H1 (cell line): ENCODE data around the gene ZNF385C. TPM values are rescaled to one million over a fixed set of nuclear protein-coding genes. Genes with fewer than 3 reads are reported as not detected.

Source experiments
- CTCF ChIA-PET: fragments of 300-600 bp; sonication (Branson Sonifier 250); formaldehyde crosslinking; loops from one replicate; lab custom pipeline; 2021; ENCODE audit not compliant: partially characterized antibody; lab: Charles Lee
- POLR2A ChIA-PET: fragments of 300-600 bp; sonication (Branson Sonifier 250); formaldehyde crosslinking; loops from one replicate; lab custom pipeline; 2021; ENCODE audit warnings: inconsistent platforms; ENCODE audit not compliant: partially characterized antibody; lab: Charles Lee
- DNase-seq, 2 experiments: peaks; one replicate each; pipeline versions ENCODE4 v3.0.0 to v3.0.0-alpha.2; 2010 to 2022; ENCODE audit warnings: low spot score in 2 of 2, low read depth in 1 of 2, mixed read lengths in 1 of 2
- FAIRE-seq: peaks from 2 replicates; lab custom pipeline; 2011; peaks lifted over from hg19 to GRCh38; lab: Jason Lieb, UNC
- H2AFZ ChIP-seq: 2 replicates; pipeline ENCODE4 v1.8.1; 2012; ENCODE audit warnings: low read length, inconsistent platforms
- H2AK5ac ChIP-seq: 2 replicates; pipeline ENCODE4 v1.6.1; 2013; ENCODE audit warnings: low read depth, low read length
- H2BK120ac ChIP-seq: replicated peaks from 2 replicates; pipeline ENCODE3; 2013; ENCODE audit warnings: low read depth, low read length, inconsistent platforms
- H2BK12ac ChIP-seq: 2 replicates; pipeline ENCODE4 v1.6.1; 2013; ENCODE audit warnings: low read depth, low read length
- H2BK15ac ChIP-seq: 2 replicates; pipeline ENCODE4 v1.6.1; 2013; ENCODE audit warnings: low read length
- H2BK20ac ChIP-seq: 2 replicates; pipeline ENCODE4 v1.6.1; 2013; ENCODE audit warnings: low read length
- H2BK5ac ChIP-seq: 2 replicates; pipeline ENCODE4 v1.6.1; 2013; ENCODE audit warnings: low read depth, low read length
- H3K14ac ChIP-seq: 2 replicates; pipeline ENCODE4 v1.6.1; 2013; ENCODE audit warnings: inconsistent platforms; ENCODE audit not compliant: insufficient read length
- H3K18ac ChIP-seq: 2 replicates; pipeline ENCODE4 v1.6.1; 2013; ENCODE audit warnings: low read length; ENCODE audit errors: extremely low read depth
- H3K23ac ChIP-seq: 2 replicates; pipeline ENCODE4 v1.6.1; 2013; ENCODE audit warnings: inconsistent platforms; ENCODE audit not compliant: insufficient read length
- H3K23me2 ChIP-seq: 2 replicates; pipeline ENCODE4 v1.6.1; 2013; ENCODE audit warnings: low read depth, low read length
- H3K27ac ChIP-seq: 2 replicates; pipeline ENCODE4 v1.6.1; 2011; ENCODE audit warnings: low read depth, low read length, inconsistent platforms
- H3K27me3 ChIP-seq, 4 experiments: replicated peaks in 1 of 4; 1 replicate in 1 of 4; 2 replicates in 3 of 4; pipeline versions ENCODE4 v1.6.1 to v1.8.1; 2011 to 2013; ENCODE audit warnings: low read length in 3 of 4, mild to moderate bottlenecking in 3 of 4, inconsistent platforms in 2 of 4, mixed read lengths in 2 of 4, moderate library complexity in 1 of 4; ENCODE audit not compliant: control insufficient read depth in 3 of 4, insufficient read depth in 3 of 4; ENCODE audit errors: extremely low read depth in 1 of 4
- H3K36me3 ChIP-seq, 4 experiments: 2 replicates each; pipeline versions ENCODE4 v1.6.1 to v1.8.1; 2011 to 2013; ENCODE audit warnings: mild to moderate bottlenecking in 4 of 4, low read length in 3 of 4, moderate library complexity in 2 of 4, control low read depth in 1 of 4, inconsistent platforms in 1 of 4; ENCODE audit not compliant: insufficient read depth in 4 of 4, control insufficient read depth in 2 of 4
- H3K4ac ChIP-seq: replicated peaks from 2 replicates; pipeline ENCODE3; 2013; ENCODE audit warnings: low read length, low read depth, mixed read lengths, inconsistent platforms; ENCODE audit not compliant: insufficient read length
- H3K4me1 ChIP-seq, 4 experiments: replicated peaks in 1 of 4; 1 replicate in 1 of 4; 2 replicates in 3 of 4; pipeline versions ENCODE4 v1.6.1 to v1.8.1; 2011 to 2013; ENCODE audit warnings: low read length in 3 of 4, inconsistent platforms in 2 of 4, mixed read lengths in 1 of 4; ENCODE audit not compliant: insufficient read depth in 4 of 4, control insufficient read depth in 3 of 4
- H3K4me2 ChIP-seq, 2 experiments: 2 replicates each; pipeline versions ENCODE4 v1.6.1 to v1.8.1; 2011 to 2013; ENCODE audit warnings: low read depth in 2 of 2, low read length in 2 of 2, control low read depth in 1 of 2, inconsistent platforms in 1 of 2, mild to moderate bottlenecking in 1 of 2; ENCODE audit not compliant: insufficient read depth in 1 of 2
- H3K4me3 ChIP-seq, 4 experiments: fragments of 200-600, 300-600 bp in 1 of 4; sonication (generic), shearing (Covaris generic), sonication (Bioruptor Twin) in 1 of 4; 2 replicates each; pipeline versions ENCODE4 v1.5.1 to v1.8.1; 2011 to 2016; ENCODE audit warnings: low read length in 4 of 4, low read depth in 3 of 4, control low read depth in 2 of 4, inconsistent platforms in 2 of 4, mild to moderate bottlenecking in 2 of 4, mixed read lengths in 1 of 4, moderate library complexity in 1 of 4; ENCODE audit not compliant: insufficient read depth in 2 of 4; ENCODE audit errors: extremely low read depth in 1 of 4
- H3K56ac ChIP-seq: replicated peaks from 2 replicates; pipeline ENCODE3; 2013; ENCODE audit warnings: low read depth, mild to moderate bottlenecking, mixed read lengths, low read length, inconsistent platforms; ENCODE audit not compliant: insufficient read length
- H3K79me1 ChIP-seq: 2 replicates; pipeline ENCODE4 v1.6.1; 2013; ENCODE audit warnings: low read depth, low read length, control low read depth
- H3K79me2 ChIP-seq, 2 experiments: 2 replicates each; pipeline versions ENCODE4 v1.6.1 to v1.8.1; 2012 to 2013; ENCODE audit warnings: low read length in 2 of 2, mild to moderate bottlenecking in 2 of 2, inconsistent platforms in 1 of 2; ENCODE audit not compliant: insufficient read depth in 2 of 2, control insufficient read depth in 1 of 2
- H3K9ac ChIP-seq, 4 experiments: replicated peaks in 1 of 4; 1 replicate in 1 of 4; 2 replicates in 3 of 4; pipeline versions ENCODE4 v1.6.1 to v1.8.1; 2011 to 2013; ENCODE audit warnings: low read depth in 3 of 4, low read length in 3 of 4, control low read depth in 2 of 4, mild to moderate bottlenecking in 2 of 4, moderate library complexity in 2 of 4, inconsistent platforms in 1 of 4; ENCODE audit errors: extremely low read depth in 1 of 4
- H3K9me3 ChIP-seq, 2 experiments: 2 replicates each; pipeline versions ENCODE4 v1.6.1 to v1.8.1; 2012 to 2013; ENCODE audit warnings: mild to moderate bottlenecking in 2 of 2, moderate library complexity in 2 of 2, control low read depth in 1 of 2, inconsistent platforms in 1 of 2, low read depth in 1 of 2, low read length in 1 of 2, mixed read lengths in 1 of 2; ENCODE audit not compliant: insufficient read depth in 2 of 2
- H4K20me1 ChIP-seq, 2 experiments: replicated peaks in 1 of 2; 2 replicates each; pipeline versions ENCODE3 to v1.8.1; 2011 to 2013; ENCODE audit warnings: inconsistent platforms in 2 of 2, low read length in 2 of 2, mild to moderate bottlenecking in 1 of 2; ENCODE audit not compliant: insufficient read depth in 2 of 2, control insufficient read depth in 1 of 2
- H4K5ac ChIP-seq: 2 replicates; pipeline ENCODE4 v1.6.1; 2013; ENCODE audit warnings: low read length, low read depth, mixed read lengths, inconsistent platforms; ENCODE audit not compliant: insufficient read length
- H4K8ac ChIP-seq: 2 replicates; pipeline ENCODE4 v1.8.0; 2013; ENCODE audit warnings: mild to moderate bottlenecking, moderate library complexity, low read length, inconsistent platforms; ENCODE audit not compliant: insufficient read depth; ENCODE audit errors: extremely low read depth
- H4K91ac ChIP-seq: replicated peaks from 2 replicates; pipeline ENCODE3; 2013; ENCODE audit warnings: low read length, mixed read lengths, inconsistent platforms; ENCODE audit not compliant: insufficient read length
- JUND ChIP-seq: IDR thresholded peaks from 2 replicates; pipeline ENCODE4 v1.6.1; 2011; ENCODE audit warnings: mild to moderate bottlenecking, improper control_type of control experiment, low read length
- MAFK ChIP-seq: IDR thresholded peaks from 2 replicates; pipeline ENCODE4 v1.6.1; 2012; ENCODE audit warnings: low read depth, mild to moderate bottlenecking, improper control_type of control experiment, low read length
- TBP ChIP-seq: IDR thresholded peaks from 2 replicates; pipeline ENCODE4 v1.6.1; 2011; ENCODE audit warnings: low read depth, low read length, improper control_type of control experiment
- WGBS, 2 experiments: shearing (Covaris generic) in 1 of 2; methylation state at CpG; one replicate each; pipeline versions ENCODE4 v1.1.6 to v1.1.7; 2013 to 2015; ENCODE audit warnings: low lambda C conversion rate in 2 of 2, mixed read lengths in 2 of 2, inconsistent platforms in 1 of 2, low coverage in 1 of 2, missing lambda C conversion rate in 1 of 2; ENCODE audit not compliant: insufficient replicate concordance in 2 of 2, insufficient coverage in 1 of 2, insufficient read length in 1 of 2; ENCODE audit errors: extremely low coverage in 1 of 2, missing lambda C conversion rate in 1 of 2; 5-methylcytosine and 5-hydroxymethylcytosine counted together
- polyA plus RNA-seq, 7 experiments: library from polyadenylated mRNA; depleted of rRNA in 3 of 7; stranded (reverse) in 5 of 7; unstranded in 2 of 7; fragments of >200 nt in 5 of 7; fragments of 200-250 nt in 2 of 7; gene quantifications; 1 replicate in 5 of 7; 2 replicates in 1 of 7; 4 replicates in 1 of 7; pipeline versions ENCODE4 v1.2.1 to v1.2.3, GENCODE V29; 2011 to 2013; ENCODE audit warnings: missing spikeins in 2 of 7, mixed read lengths in 2 of 7
- total RNA-seq: library from RNA; stranded (reverse); fragmentation: NEBNext Ultra II Directional; extraction: Animal tissue kit (Norgen Biotek cat#: 25700); gene quantifications from 2 replicates; pipeline ENCODE4 v1.2.1, GENCODE V29; 2021

Gene ZNF385C
- total and polyA plus RNA-seq, 2 of the 8 experiments (the other 6 are each of a cell fraction or from before 2014, with no cell fraction given) = 3.9 to 6.1 TPM

DNA sequence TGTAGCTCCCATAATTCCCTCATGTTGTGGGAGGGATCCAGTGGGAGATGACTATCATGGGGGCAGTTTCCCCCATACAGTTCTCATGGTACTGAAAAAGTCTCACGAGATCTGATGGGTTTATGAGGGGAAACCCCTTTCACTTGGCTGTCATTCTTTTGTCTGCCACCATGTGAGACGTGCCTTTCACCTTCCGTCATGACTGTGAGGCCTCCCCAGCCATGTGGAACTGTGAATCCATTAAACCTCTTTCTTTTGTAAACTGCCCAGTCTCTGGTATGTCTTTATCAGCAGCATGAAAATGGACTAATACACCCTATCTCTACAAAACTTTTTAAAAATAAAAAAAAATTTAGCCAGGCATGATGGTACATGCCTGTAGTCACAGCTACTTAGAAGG is 41.6 kb downstream of the ZNF385C start:
- Histone ChIP-seq H2BK5ac (no peak overlapping the region), H3K4ac (no peak overlapping the region), H3K79me2 (no peaks in the 10 kb centered on the region), H4K20me1 (no peaks in the 10 kb centered on the region)
- TF ChIP-seq MAFK (no peak), JUND (no peak), TBP (no peak)
- TF ChIP-seq, all 59 proteins: peak for 0
- Histone ChIP-seq H3K4me1 (peaks cover 0 to 26% (median 10%) of the 10 kb centered on the region in 4 experiments; a peak in 6 of 7 replicates), H3K23ac (no peak overlapping the region), H4K8ac (no peak overlapping the region), H3K23me2 (no peaks in the 10 kb centered on the region), H3K14ac (no peak overlapping the region), H4K5ac (no peak overlapping the region), H3K9ac (no peak overlapping the region), H2BK20ac (no peak overlapping the region), H3K9me3 (no peaks in the 10 kb centered on the region), H3K79me1 (no peaks in the 10 kb centered on the region), H2BK120ac (no peak overlapping the region), H2BK15ac (no peak overlapping the region), H2AK5ac (no peak overlapping the region), H4K91ac (no peak overlapping the region), H2AFZ (no peak overlapping the region), H3K27ac (no peak overlapping the region), H3K4me2 (no peak overlapping the region), H3K27me3 (peaks cover 0 to 1% (median 0%) of the 10 kb centered on the region in 4 experiments; a peak in 2 of 7 replicates), H3K4me3 (no peak overlapping the region), H3K56ac (no peak overlapping the region), H3K36me3 (no peaks in the 10 kb centered on the region), H3K18ac (no peak overlapping the region), H2BK12ac (no peak overlapping the region)
- POLR2A ChIA-PET = interaction anchor here (0.8 to 1.9 kb wide), 3 partner anchors 9 to 49 kb away, joined by 3 to 5 read pairs (median 3); no protein-coding TSS in a partner anchor
- DNase-seq = no peak
- WGBS, 2 experiments = 91% methylated on average over 3 of the region's 3 CpGs; no CpG with 5 or more reads in 1 of the 2 experiments
- CTCF ChIA-PET = interaction anchor here (0.8 to 17.0 kb wide), 7 partner anchors 10 to 350 kb away, joined by 3 to 381 read pairs (median 9); partner anchors contain the start of genes DHX58, HSPB9 and KAT2A
- FAIRE-seq = no peak
